Measurements from ENCODE around the gene SEZ6.

Gene SEZ6

GRCh38 chr17:29022074-29022473, 16.2 kb upstream of the SEZ6 start:
- no peak for TF ChIP-seq CTCF (IDR thresholded peaks at IDR 0.05; ENCODE audit: control insufficient read depth, insufficient read depth, low read depth, low read length, missing control alignments)
- H3K4me3 ChIP-seq (ENCODE audit: control insufficient read depth, low read depth, low read length), result no peak overlapping the region
- no peak for DNase-seq (ENCODE audit: low read depth)

- H3K4me3 ChIP-seq (ENCODE audit: control insufficient read depth, low read depth, low read length), result no peak overlapping the region
- TF ChIP-seq CTCF (IDR thresholded peaks at IDR 0.05; ENCODE audit: control insufficient read depth, insufficient read depth, low read depth, low read length, missing control alignments), result no peak
- DNase-seq (ENCODE audit: low read depth), result no peak
These were observed 15.4 kb upstream of the SEZ6 start for GRCh38 chr17:29021226-29021625.

GRCh38 chr17:29020576-29020975, 14.7 kb upstream of the SEZ6 start:
- no peak for DNase-seq (ENCODE audit: low read depth)
- TF ChIP-seq CTCF (IDR thresholded peaks at IDR 0.05; ENCODE audit: control insufficient read depth, insufficient read depth, low read depth, low read length, missing control alignments), result no peak
- H3K4me3 ChIP-seq (ENCODE audit: control insufficient read depth, low read depth, low read length), result no peak overlapping the region

- TF ChIP-seq CTCF (IDR thresholded peaks at IDR 0.05; ENCODE audit: control insufficient read depth, insufficient read depth, low read depth, low read length, missing control alignments), result no peak
- no peak for DNase-seq (ENCODE audit: low read depth)
- H3K4me3 ChIP-seq (ENCODE audit: control insufficient read depth, low read depth, low read length), result no peak overlapping the region
These were observed 13.8 kb upstream of the SEZ6 start for GRCh38 chr17:29019475-29020181.

GRCh38 chr17:29018788-29019474, 13.1 kb upstream of the SEZ6 start:
- no peak for DNase-seq (ENCODE audit: low read depth)
- H3K4me3 ChIP-seq (ENCODE audit: control insufficient read depth, low read depth, low read length), result no peak overlapping the region
- TF ChIP-seq CTCF (IDR thresholded peaks at IDR 0.05; ENCODE audit: control insufficient read depth, insufficient read depth, low read depth, low read length, missing control alignments), result no peak

- no peak for TF ChIP-seq CTCF (IDR thresholded peaks at IDR 0.05; ENCODE audit: control insufficient read depth, insufficient read depth, low read depth, low read length, missing control alignments)
- H3K4me3 ChIP-seq (ENCODE audit: control insufficient read depth, low read depth, low read length), result no peak overlapping the region
- DNase-seq (ENCODE audit: low read depth), result no peak
These were observed 10.7 kb upstream of the SEZ6 start for GRCh38 chr17:29016345-29017210.

Measured in AG09309 (cell line).